HepG2 (cell line): ENCODE results near the gene ELF2. TPM values are rescaled to one million over a fixed set of nuclear protein-coding genes. Genes with fewer than 3 reads are reported as not detected.
A peak's percentile ranks its signal among the peaks of the same experiment; 100 is the strongest.

Experiments
- ATAC-seq: fragments of 200-7000 bp; cut with Tn5 transposase; 3 replicates; pipeline ENCODE4 v1.9.1; 2020; ENCODE audit warnings: mild to moderate bottlenecking, moderate library complexity
- BruUV-seq: library from RNA; stranded (reverse); fragments of 400-500 nt; replicated peaks from 2 replicates; lab custom pipeline; 2021; lab: Mats Ljungman, UMichigan
- CTCF ChIA-PET: fragments of 300-600 bp; formaldehyde crosslinking; extraction: SDS; loops from one replicate; lab custom pipeline; 2021; ENCODE audit warnings: low total read pairs, inconsistent platforms, low intra/inter-chr PET ratio; lab: Yijun Ruan, JAX
- POLR2A ChIA-PET: fragments of 350-600 bp; sonication (Branson Sonifier 250); formaldehyde crosslinking; loops from one replicate; lab custom pipeline; 2020; ENCODE audit warnings: antibody characterized with exemption, inconsistent platforms; lab: Yijun Ruan, JAX
- DNase-seq: peaks from one replicate; pipeline ENCODE4 v3.0.0-alpha.2; 2015; ENCODE audit warnings: low spot score
- FAIRE-seq: peaks from 3 replicates; lab custom pipeline; 2011; peaks lifted over from hg19 to GRCh38; lab: Jason Lieb, UNC
- H2AFZ ChIP-seq: one replicate; pipeline ENCODE4 v1.6.1; 2011; ENCODE audit warnings: low read length, inconsistent platforms
- H3K27ac ChIP-seq: fragments of 300-600 bp; 3 replicates; pipeline ENCODE4 v1.8.0; 2011; ENCODE audit warnings: mixed run types, mild to moderate bottlenecking, mixed read lengths, low read length, inconsistent platforms; ENCODE audit not compliant: insufficient read depth; ENCODE audit errors: extremely low read length
- H3K27me3 ChIP-seq, 2 experiments: fragments of 200-600 bp in 1 of 2; 2 replicates in 1 of 2; 3 replicates in 1 of 2; pipeline versions ENCODE4 v1.6.0 to v1.8.0; 2011; ENCODE audit warnings: low read length in 2 of 2, mild to moderate bottlenecking in 2 of 2, moderate library complexity in 2 of 2, inconsistent platforms in 1 of 2; ENCODE audit not compliant: insufficient read depth in 2 of 2, control insufficient read depth in 1 of 2
- H3K36me3 ChIP-seq, 2 experiments: fragments of 200-600 bp in 1 of 2; replicated peaks in 1 of 2; 2 replicates in 1 of 2; 3 replicates in 1 of 2; pipeline versions ENCODE4 v1.5.1 to v1.8.0; 2011; ENCODE audit warnings: low read length in 2 of 2, inconsistent platforms in 1 of 2; ENCODE audit not compliant: insufficient read depth in 2 of 2, control insufficient read depth in 1 of 2
- H3K4me1 ChIP-seq: 2 replicates; pipeline ENCODE4 v1.5.1; 2012; ENCODE audit warnings: low read length, inconsistent platforms; ENCODE audit not compliant: insufficient read depth
- H3K4me2 ChIP-seq: 2 replicates; pipeline ENCODE4 v1.6.0; 2011; ENCODE audit warnings: low read depth, low read length, inconsistent platforms
- H3K4me3 ChIP-seq, 3 experiments: fragments of 200-600 bp in 1 of 3; sonication (generic), shearing (Covaris generic) in 1 of 3; replicated peaks in 1 of 3; 2 replicates each; pipeline ENCODE4 v1.5.1; 2011 to 2016; ENCODE audit warnings: low read length in 3 of 3, inconsistent platforms in 2 of 3, low read depth in 2 of 3, mild to moderate bottlenecking in 2 of 3, control low read depth in 1 of 3, mixed read lengths in 1 of 3; ENCODE audit not compliant: insufficient read depth in 1 of 3
- H3K79me2 ChIP-seq: one replicate; pipeline ENCODE4 v1.6.1; 2011; ENCODE audit warnings: low read length, inconsistent platforms; ENCODE audit not compliant: insufficient read depth
- H3K9ac ChIP-seq: 2 replicates; pipeline ENCODE4 v1.6.0; 2011; ENCODE audit warnings: mild to moderate bottlenecking, low read depth, low read length, inconsistent platforms; ENCODE audit not compliant: insufficient read depth
- H3K9me3 ChIP-seq: 2 replicates; pipeline ENCODE4 v1.5.1; 2012; ENCODE audit warnings: mild to moderate bottlenecking, low read length
- H4K20me1 ChIP-seq: 2 replicates; pipeline ENCODE4 v1.6.0; 2011; ENCODE audit warnings: inconsistent platforms, mild to moderate bottlenecking, low read length, moderate library complexity; ENCODE audit not compliant: insufficient read depth
- WGBS: methylation state at CpG from one replicate; pipeline ENCODE4 v1.1.6; 2017; ENCODE audit warnings: low lambda C conversion rate; 5-methylcytosine and 5-hydroxymethylcytosine counted together
- in situ Hi-C: cut with HindIII; loops from 2 replicates; pipeline ENCODE4 v1.10.0; 2017; ENCODE audit warnings: low pct_unique_long_range_greater_than_20kb; ENCODE audit not compliant: extremely low pct_ligation_motif_present
- intact Hi-C: fragments of 100-400 bp; cut with micrococcal nuclease; formaldehyde crosslinking; loops from one replicate; pipeline ENCODE4 v1.10.0; 2022; ENCODE audit not compliant: unreplicated experiment
- polyA plus RNA-seq, 8 experiments: library from polyadenylated mRNA; depleted of rRNA in 3 of 8; stranded (reverse) in 7 of 8; unstranded in 1 of 8; fragments of >200 nt; fragmentation: Illumina TruSeq in 4 of 8; extraction: Trizol in 4 of 8; gene quantifications; 2 replicates each; pipeline versions ENCODE4 v1.2.1 to v1.2.3, GENCODE V29; 2011 to 2016; ENCODE audit warnings: low read depth in 4 of 8, missing spikeins in 1 of 8, mixed read lengths in 1 of 8; ENCODE audit not compliant: insufficient read depth in 1 of 8
- total RNA-seq, 5 experiments: library from RNA; depleted of rRNA; stranded (reverse); fragments of >200 nt; fragmentation: Illumina TruSeq; extraction: Trizol; gene quantifications; 2 replicates each; pipeline ENCODE4 v1.2.3, GENCODE V29; 2016; ENCODE audit warnings: low read depth in 1 of 5
- TF ChIP-seq, protein P1 (sequence below): sonication (generic); formaldehyde crosslinking; IDR thresholded peaks from 2 replicates; pipeline ENCODE4 v1.5.1; 2020; ENCODE audit warnings: missing genetic modification reagents, mild to moderate bottlenecking, borderline replicate concordance
- TF ChIP-seq, protein P2 (sequence below): sonication (generic); formaldehyde crosslinking; IDR thresholded peaks from 2 replicates; pipeline ENCODE4 v1.4.0; 2020; ENCODE audit warnings: missing genetic modification reagents
- TF ChIP-seq, protein P3 (sequence below): sonication (generic); formaldehyde crosslinking; IDR thresholded peaks from 2 replicates; pipeline ENCODE4 v1.5.0; 2020; ENCODE audit warnings: missing genetic modification reagents
- TF ChIP-seq, protein P4 (sequence below): sonication (generic); formaldehyde crosslinking; IDR thresholded peaks from 2 replicates; pipeline ENCODE4 v1.5.1; 2020; ENCODE audit warnings: missing genetic modification reagents, mild to moderate bottlenecking, borderline replicate concordance

ELF2 gene
- total and polyA plus RNA-seq, 2 of the 13 experiments (the other 11 are each of a cell fraction or from before 2014, with no cell fraction given): 28.6 to 35.4 TPM

DNA sequence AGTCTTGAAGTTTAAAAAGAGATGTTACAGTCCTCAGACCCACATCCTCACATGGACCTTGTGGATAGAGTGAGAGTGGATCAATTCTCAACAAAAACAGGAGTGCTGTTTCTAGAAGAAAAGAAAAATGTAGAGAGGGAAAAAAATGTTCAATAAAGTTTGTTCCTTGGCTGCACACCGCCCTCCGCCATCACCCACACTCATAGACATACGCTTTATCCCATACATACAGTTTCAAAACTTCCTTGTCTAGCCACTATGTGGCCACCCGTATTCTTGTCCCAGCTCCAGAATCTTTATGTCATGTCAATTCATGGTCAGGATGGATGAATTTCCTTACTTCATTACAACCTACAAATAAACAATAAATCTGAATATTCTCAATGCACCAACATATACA, 23.5 kb upstream of the ELF2 start:
- no peaks in the 10 kb centered on the region for H4K20me1 ChIP-seq
- H3K27me3 ChIP-seq: 0 out of 5 replicates have a peak, but pooled peaks cover 0 to 3% of the 10 kb centered on the region in 2 experiments
- H3K9ac ChIP-seq: no peak overlapping the region
- CTCF ChIA-PET: no interaction called here
- FAIRE-seq (no peak), ATAC-seq (peak; percentile 65)
- no peak overlapping the region for H2AFZ ChIP-seq
- 71% methylated on average over 4 of the region's 4 CpGs for WGBS
- intact Hi-C loops: no loop called here
- H3K27ac ChIP-seq: no peak overlapping the region
- no peak overlapping the region for H3K4me2 ChIP-seq
- no peak overlapping the region for H3K4me3 ChIP-seq
- BruUV-seq: no TSS peak
- no peaks in the 10 kb centered on the region for H3K4me1 ChIP-seq
- no peaks in the 10 kb centered on the region for H3K79me2 ChIP-seq
- TF ChIP-seq, protein P1, sequence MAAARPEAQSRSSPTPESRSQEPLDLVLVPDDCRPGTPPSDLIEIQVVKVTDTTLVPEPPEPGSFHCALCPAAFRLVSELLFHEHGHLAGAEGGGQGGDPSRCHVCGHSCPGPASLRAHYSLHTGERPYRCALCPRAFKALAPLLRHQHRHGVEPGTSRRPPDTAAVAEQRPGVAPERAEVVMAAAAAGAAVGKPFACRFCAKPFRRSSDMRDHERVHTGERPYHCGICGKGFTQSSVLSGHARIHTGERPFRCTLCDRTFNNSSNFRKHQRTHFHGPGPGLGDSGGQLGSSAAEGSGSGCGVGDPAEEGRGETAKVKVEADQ (CRISPR knock-in tag): no peak
- TF ChIP-seq, protein P2, sequence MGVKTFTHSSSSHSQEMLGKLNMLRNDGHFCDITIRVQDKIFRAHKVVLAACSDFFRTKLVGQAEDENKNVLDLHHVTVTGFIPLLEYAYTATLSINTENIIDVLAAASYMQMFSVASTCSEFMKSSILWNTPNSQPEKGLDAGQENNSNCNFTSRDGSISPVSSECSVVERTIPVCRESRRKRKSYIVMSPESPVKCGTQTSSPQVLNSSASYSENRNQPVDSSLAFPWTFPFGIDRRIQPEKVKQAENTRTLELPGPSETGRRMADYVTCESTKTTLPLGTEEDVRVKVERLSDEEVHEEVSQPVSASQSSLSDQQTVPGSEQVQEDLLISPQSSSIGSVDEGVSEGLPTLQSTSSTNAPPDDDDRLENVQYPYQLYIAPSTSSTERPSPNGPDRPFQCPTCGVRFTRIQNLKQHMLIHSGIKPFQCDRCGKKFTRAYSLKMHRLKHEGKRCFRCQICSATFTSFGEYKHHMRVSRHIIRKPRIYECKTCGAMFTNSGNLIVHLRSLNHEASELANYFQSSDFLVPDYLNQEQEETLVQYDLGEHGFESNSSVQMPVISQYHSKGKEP: no peak
- TF ChIP-seq, protein P3, sequence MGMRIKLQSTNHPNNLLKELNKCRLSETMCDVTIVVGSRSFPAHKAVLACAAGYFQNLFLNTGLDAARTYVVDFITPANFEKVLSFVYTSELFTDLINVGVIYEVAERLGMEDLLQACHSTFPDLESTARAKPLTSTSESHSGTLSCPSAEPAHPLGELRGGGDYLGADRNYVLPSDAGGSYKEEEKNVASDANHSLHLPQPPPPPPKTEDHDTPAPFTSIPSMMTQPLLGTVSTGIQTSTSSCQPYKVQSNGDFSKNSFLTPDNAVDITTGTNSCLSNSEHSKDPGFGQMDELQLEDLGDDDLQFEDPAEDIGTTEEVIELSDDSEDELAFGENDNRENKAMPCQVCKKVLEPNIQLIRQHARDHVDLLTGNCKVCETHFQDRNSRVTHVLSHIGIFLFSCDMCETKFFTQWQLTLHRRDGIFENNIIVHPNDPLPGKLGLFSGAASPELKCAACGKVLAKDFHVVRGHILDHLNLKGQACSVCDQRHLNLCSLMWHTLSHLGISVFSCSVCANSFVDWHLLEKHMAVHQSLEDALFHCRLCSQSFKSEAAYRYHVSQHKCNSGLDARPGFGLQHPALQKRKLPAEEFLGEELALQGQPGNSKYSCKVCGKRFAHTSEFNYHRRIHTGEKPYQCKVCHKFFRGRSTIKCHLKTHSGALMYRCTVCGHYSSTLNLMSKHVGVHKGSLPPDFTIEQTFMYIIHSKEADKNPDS (CRISPR knock-in tag): no peak
- TF ChIP-seq, protein P4, sequence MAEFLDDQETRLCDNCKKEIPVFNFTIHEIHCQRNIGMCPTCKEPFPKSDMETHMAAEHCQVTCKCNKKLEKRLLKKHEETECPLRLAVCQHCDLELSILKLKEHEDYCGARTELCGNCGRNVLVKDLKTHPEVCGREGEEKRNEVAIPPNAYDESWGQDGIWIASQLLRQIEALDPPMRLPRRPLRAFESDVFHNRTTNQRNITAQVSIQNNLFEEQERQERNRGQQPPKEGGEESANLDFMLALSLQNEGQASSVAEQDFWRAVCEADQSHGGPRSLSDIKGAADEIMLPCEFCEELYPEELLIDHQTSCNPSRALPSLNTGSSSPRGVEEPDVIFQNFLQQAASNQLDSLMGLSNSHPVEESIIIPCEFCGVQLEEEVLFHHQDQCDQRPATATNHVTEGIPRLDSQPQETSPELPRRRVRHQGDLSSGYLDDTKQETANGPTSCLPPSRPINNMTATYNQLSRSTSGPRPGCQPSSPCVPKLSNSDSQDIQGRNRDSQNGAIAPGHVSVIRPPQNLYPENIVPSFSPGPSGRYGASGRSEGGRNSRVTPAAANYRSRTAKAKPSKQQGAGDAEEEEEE (CRISPR knock-in tag): no peak
- TF ChIP-seq, all 625 proteins: peak for 0
- POLR2A ChIA-PET: no interaction called here
- in situ Hi-C loops: no loop called here
- Histone ChIP-seq H3K36me3 (no peaks in the 10 kb centered on the region), H3K9me3 (no peaks in the 10 kb centered on the region)
- DNase-seq: no peak
